VCaP (cell line): ENCODE data around the gene TRPM2.

Source experiments
- H3K27ac ChIP-seq: fragments of 450-650 bp; 2 replicates; pipeline ENCODE4 v1.5.1; 2017
- TF ChIP-seq, protein P1 (sequence below): fragments of 450-650 bp; conservative IDR thresholded peaks from 2 replicates; pipeline ENCODE4 v1.5.1; 2017; ENCODE audit warnings: mild to moderate bottlenecking, moderate library complexity

TRPM2 gene

DNA sequence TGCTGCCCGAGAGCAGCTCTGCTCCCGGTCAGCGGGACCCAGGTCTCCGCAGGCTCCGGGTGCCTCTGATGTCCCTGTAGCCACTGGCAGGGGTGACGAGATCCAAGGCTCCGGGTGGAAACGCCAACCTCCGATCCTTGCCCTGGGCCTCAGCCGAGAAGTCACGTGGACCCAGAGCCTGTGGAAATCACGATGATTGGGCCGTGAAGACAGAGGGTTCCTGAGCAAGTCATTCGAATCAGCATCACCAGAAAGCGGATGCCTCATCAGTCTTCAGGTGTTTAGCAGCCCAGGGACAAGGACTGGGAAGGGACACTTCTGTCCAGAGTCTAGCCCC, 114.4 kb downstream of the TRPM2 start:
- TF ChIP-seq, protein P1, sequence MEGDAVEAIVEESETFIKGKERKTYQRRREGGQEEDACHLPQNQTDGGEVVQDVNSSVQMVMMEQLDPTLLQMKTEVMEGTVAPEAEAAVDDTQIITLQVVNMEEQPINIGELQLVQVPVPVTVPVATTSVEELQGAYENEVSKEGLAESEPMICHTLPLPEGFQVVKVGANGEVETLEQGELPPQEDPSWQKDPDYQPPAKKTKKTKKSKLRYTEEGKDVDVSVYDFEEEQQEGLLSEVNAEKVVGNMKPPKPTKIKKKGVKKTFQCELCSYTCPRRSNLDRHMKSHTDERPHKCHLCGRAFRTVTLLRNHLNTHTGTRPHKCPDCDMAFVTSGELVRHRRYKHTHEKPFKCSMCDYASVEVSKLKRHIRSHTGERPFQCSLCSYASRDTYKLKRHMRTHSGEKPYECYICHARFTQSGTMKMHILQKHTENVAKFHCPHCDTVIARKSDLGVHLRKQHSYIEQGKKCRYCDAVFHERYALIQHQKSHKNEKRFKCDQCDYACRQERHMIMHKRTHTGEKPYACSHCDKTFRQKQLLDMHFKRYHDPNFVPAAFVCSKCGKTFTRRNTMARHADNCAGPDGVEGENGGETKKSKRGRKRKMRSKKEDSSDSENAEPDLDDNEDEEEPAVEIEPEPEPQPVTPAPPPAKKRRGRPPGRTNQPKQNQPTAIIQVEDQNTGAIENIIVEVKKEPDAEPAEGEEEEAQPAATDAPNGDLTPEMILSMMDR, result no peak
- no peak overlapping the region for H3K27ac ChIP-seq

DNA sequence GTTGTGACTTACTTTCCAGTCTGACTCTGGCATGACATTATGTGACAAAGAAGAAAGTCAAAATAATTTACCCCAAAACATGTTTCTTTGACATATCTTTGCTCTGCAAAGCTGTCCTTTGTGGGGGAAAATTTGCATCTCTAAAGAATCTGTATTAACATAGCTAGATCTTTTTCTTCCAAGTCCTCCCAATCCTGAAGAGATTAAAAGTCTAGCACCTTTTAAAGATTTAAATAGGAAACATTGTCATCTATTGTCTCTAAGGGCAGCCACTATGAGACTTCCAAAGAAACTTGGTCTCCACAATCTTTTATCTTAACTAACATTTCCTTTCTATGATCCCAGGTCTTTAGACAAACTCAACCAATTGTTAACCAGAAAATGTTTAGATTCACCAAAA, 117.9 kb downstream of the TRPM2 start:
- TF ChIP-seq, protein P1, result no peak
- no peak overlapping the region for H3K27ac ChIP-seq

DNA sequence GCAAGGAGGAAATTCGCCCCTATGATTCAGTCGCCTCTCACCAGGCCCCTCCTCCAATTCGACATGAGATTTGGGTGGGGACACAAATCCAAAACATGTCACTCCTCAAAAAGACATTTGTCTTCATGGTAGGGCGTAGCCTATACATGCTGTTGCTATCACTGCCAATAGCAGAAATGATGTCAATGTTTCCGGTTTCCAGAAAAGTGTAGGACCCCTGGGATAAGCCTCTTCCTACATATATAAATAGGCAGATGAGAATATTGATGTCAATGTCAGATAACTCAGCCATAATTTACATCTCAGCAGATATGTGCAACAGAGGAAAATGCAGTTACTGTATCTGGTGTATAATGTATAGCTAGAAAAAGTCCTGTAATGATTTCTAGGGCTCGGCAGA, 118.6 kb downstream of the TRPM2 start:
- TF ChIP-seq, protein P1, result no peak
- no peak overlapping the region for H3K27ac ChIP-seq

DNA sequence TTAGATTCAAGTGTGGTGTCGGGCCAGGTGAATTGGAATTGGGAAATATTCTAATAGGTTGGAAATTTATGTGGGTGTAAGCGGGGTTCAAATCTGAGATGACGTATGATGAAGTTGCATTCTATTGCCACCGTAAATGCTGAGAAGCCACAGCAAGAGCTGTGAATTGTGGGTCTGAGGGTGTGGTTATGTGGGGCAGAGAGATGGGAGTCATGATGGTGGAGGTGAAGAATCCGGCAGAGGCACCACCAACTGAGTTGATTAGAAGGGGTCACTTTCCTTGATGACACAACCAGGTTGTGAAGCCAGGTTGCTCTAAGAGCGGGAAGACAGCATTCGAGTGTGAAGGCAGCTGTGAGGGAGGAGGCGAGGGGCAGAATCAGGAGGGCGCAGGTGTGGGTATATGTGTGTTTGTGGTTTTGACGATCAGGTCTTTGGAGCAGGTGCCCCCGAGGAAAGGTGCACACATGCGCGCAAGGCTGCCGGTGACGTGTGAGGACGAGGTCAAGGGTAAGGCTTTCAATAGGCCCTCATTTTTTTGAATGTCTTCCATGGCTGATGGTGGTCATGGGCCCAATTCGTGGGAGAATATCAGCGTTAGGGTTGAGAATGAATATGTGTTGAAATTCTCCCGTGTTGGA, 120.6 kb downstream of the TRPM2 start:
- TF ChIP-seq, protein P1, result no peak
- no peak overlapping the region for H3K27ac ChIP-seq

DNA sequence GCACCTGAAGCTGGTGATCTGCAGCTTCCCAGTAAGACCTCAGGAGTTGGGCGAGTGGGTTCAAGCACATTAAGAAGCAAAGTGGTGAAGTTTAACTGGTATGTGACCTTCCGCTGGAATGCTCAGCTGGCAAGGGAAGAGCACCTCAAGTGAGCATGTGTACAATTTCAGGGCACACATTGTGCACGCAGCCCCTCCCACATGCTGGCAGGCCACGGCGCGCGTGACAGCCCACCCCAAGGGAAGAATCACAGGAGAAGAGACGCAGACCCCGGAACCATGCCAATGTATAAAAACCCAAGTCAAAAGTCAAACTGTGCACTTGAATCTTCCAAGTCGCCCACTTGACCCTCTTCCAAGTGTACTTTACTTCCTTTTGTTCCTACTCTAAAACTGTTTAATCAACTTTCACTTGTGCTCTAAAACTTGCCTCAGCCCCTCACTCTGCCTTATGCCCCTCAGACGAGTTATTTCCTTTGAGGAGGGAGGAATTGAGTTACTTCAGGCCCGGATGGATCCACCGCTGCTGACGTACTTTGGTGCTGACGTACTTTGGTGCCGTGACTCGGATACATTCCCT, 121.9 kb downstream of the TRPM2 start:
- TF ChIP-seq, protein P1, result no peak
- H3K27ac ChIP-seq, result no peak overlapping the region

DNA sequence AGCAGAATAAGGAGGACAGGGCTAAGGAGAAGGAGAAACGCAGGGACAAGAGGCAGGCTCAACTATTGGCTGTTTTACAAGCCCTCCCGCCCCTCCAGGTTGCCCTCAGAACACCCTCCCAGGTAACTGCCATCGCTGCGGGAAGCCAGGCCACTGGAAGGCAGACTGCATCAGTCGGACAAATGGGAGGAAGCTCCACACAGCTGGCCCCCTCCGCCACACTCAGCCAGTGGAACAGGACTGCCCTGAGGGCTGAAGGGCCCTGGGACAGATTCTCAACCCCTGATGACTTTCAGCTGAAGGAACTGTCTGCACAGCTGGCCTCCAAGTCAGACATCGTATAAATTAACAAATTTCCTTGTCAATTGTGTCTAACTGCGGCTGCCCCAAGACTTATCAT, 123.7 kb downstream of the TRPM2 start:
- TF ChIP-seq, protein P1, result no peak

DNA sequence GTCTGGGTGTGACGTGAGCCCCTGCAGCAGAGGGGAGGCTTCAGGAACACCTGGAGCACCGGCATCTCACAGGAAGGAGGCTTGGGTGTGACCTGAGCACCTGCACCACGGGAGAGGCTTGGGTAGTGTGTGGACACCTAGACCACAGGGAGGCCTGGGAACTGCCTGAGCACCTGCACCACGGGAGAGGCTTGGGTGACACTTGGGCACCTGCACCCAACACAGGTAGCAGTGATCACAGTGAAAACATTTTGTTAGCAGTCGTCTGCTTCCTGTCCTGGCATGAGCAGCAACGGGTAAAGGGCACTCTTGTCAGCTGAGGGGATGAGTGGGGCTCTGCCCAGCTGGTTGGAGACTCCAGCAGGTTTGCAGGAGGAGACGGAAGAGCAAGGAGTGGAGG, 124.3 kb downstream of the TRPM2 start:
- TF ChIP-seq, protein P1, result no peak
- no peak overlapping the region for H3K27ac ChIP-seq

More for the DNA sequence above, 123.7 kb downstream of the TRPM2 start:
- H3K27ac ChIP-seq, result no peak overlapping the region
